PC-3 (cell line): ENCODE measurements around the gene CCDC167.

Experiments used
- EZH2 ChIP-seq: fragments of 300-600 bp; sonication (generic); IDR thresholded peaks from one replicate; pipeline ENCODE4 v1.6.1; 2017; ENCODE audit warnings: antibody characterized with exemption, mild to moderate bottlenecking, low read length; ENCODE audit not compliant: unreplicated experiment
- TF ChIP-seq, protein P1 (sequence below): fragments of 300-600 bp; sonication (generic); conservative IDR thresholded peaks from 2 replicates; pipeline ENCODE4 v1.5.1; 2017; ENCODE audit warnings: antibody characterized with exemption, low read depth, mild to moderate bottlenecking, low read length

DNA sequence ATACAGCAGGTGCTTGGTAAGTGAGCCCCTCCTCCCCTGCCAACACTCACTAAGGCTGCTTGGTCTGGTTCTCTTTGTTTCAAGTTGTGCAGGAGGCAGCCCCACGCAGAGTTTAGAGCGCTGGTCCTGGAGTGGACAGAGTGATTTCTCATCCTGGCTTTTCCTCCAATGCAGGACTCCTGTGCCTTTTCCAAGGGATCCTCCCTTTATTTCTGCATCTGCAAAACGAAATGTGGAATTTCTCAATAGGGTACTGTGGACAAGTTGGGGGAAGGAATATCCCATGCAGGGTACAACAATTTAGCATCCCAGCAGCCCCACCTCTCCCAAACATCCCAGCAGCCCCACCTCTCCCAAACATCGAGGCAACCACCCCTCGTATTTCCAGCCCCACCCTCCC lies 30.6 kb upstream of the CCDC167 start:
- TF ChIP-seq, protein P1, sequence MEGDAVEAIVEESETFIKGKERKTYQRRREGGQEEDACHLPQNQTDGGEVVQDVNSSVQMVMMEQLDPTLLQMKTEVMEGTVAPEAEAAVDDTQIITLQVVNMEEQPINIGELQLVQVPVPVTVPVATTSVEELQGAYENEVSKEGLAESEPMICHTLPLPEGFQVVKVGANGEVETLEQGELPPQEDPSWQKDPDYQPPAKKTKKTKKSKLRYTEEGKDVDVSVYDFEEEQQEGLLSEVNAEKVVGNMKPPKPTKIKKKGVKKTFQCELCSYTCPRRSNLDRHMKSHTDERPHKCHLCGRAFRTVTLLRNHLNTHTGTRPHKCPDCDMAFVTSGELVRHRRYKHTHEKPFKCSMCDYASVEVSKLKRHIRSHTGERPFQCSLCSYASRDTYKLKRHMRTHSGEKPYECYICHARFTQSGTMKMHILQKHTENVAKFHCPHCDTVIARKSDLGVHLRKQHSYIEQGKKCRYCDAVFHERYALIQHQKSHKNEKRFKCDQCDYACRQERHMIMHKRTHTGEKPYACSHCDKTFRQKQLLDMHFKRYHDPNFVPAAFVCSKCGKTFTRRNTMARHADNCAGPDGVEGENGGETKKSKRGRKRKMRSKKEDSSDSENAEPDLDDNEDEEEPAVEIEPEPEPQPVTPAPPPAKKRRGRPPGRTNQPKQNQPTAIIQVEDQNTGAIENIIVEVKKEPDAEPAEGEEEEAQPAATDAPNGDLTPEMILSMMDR = no peak
- no peak for TF ChIP-seq EZH2
